Measurements from ENCODE around the gene SEMA3G.

SEMA3G gene

GRCh38 chr3:52406231-52406661 lies 38.7 kb downstream of the SEMA3G start:
- DNase-seq (ENCODE audit: low spot score): no peak
- in situ Hi-C loops (cut with MboI; ENCODE audit: low pct_unique_long_range_greater_than_20kb, low sequenced_read_pairs, unreplicated experiment): no loop called here
- TF ChIP-seq CTCF (IDR thresholded peaks at IDR 0.05; ENCODE audit: extremely low read depth, insufficient read depth, missing control alignments): no peak

GRCh38 chr3:52405601-52406110 lies 39.2 kb downstream of the SEMA3G start:
- TF ChIP-seq CTCF (IDR thresholded peaks at IDR 0.05; ENCODE audit: extremely low read depth, insufficient read depth, missing control alignments): no peak
- in situ Hi-C loops (cut with MboI; ENCODE audit: low pct_unique_long_range_greater_than_20kb, low sequenced_read_pairs, unreplicated experiment): no loop called here
- DNase-seq (ENCODE audit: low spot score): no peak

GRCh38 chr3:52405066-52405465 lies 39.8 kb downstream of the SEMA3G start:
- in situ Hi-C loops (cut with MboI; ENCODE audit: low pct_unique_long_range_greater_than_20kb, low sequenced_read_pairs, unreplicated experiment): no loop called here
- DNase-seq (ENCODE audit: low spot score): no peak
- TF ChIP-seq CTCF (IDR thresholded peaks at IDR 0.05; ENCODE audit: extremely low read depth, insufficient read depth, missing control alignments): no peak

- in situ Hi-C loops (cut with MboI; ENCODE audit: low pct_unique_long_range_greater_than_20kb, low sequenced_read_pairs, unreplicated experiment): no loop called here
- no peak for TF ChIP-seq CTCF (IDR thresholded peaks at IDR 0.05; ENCODE audit: extremely low read depth, insufficient read depth, missing control alignments)
- no peak for DNase-seq (ENCODE audit: low spot score)
Observed at GRCh38 chr3:52404391-52404790, 40.5 kb downstream of the SEMA3G start.

GRCh38 chr3:52403955-52404354 lies 40.9 kb downstream of the SEMA3G start:
- in situ Hi-C loops (cut with MboI; ENCODE audit: low pct_unique_long_range_greater_than_20kb, low sequenced_read_pairs, unreplicated experiment): no loop called here
- no peak for DNase-seq (ENCODE audit: low spot score)
- TF ChIP-seq CTCF (IDR thresholded peaks at IDR 0.05; ENCODE audit: extremely low read depth, insufficient read depth, missing control alignments): no peak

GRCh38 chr3:52403271-52403841 lies 41.5 kb downstream of the SEMA3G start:
- DNase-seq (ENCODE audit: low spot score): no peak
- in situ Hi-C loops (cut with MboI; ENCODE audit: low pct_unique_long_range_greater_than_20kb, low sequenced_read_pairs, unreplicated experiment): no loop called here
- no peak for TF ChIP-seq CTCF (IDR thresholded peaks at IDR 0.05; ENCODE audit: extremely low read depth, insufficient read depth, missing control alignments)

Data from GM13977 (cell line).